ACHN (cell line): ENCODE data around the gene SC5D.

ENCODE experiments used
- DNase-seq: peaks from one replicate; pipeline ENCODE4 v3.0.0-alpha.2; 2015
- in situ Hi-C: cut with HindIII; loops from 2 replicates; pipeline ENCODE4 v1.10.0; 2017; ENCODE audit warnings: low sequenced_read_pairs, low pct_ligation_motif_present, low pct_unique_long_range_greater_than_20kb

The SC5D gene

DNA sequence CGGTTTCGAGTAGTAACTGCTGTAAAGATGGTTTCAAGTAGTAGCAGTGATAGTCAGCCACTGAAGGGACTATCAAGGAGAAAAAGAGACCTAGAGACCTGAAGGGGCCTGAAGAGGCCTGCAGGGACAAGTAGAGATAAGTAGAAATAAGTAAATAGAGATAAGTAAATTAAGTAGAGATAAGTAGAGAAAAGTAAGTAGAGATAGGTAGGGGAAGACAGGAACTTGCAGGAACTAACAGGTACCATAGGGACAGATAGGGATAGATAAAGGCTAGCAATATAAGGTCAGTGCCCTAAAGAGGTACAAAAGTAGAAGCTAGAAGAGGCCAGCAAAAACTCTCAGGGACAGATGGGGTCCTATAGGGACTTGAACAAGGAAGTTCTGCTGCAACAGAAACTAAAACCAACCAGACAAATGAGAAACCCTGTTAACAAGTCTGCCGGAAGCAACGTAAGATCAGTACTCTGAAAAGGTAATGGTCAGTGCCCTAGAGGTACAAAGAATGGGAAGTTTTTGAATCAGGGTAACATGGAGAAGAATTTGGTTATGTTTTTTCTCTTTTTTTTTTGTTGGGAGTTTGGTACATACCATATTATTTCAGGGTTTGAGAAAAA, 9.6 kb upstream of the SC5D start:
- in situ Hi-C loops = no loop called here
- no peak for DNase-seq

DNA sequence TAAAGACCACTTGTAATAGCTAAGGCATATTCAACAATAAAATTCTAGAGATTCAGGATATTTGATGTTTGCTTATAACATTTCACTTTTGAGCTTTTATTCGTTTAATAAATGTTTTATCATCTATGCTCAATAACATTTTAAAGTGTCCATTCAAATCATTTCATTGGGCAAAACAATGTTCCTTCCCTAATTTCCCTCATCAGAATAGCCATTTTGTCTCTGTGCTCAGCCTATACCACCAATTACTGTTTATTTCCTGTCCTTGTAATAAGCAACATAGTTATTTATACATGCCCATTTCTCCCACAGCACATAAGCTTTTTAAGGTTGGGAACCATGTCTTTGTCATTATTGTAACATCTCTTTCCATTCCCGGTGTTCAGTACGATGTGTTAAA, 1.3 kb upstream of the SC5D start:
- no peak for DNase-seq

GRCh38 chr11:121291896-121292494, 576 bp upstream of the SC5D start:
- DNase-seq = peak; percentile 8
- in situ Hi-C loops = no loop called here

More for the DNA sequence above, 1.3 kb upstream of the SC5D start:
- in situ Hi-C loops = no loop called here

DNA sequence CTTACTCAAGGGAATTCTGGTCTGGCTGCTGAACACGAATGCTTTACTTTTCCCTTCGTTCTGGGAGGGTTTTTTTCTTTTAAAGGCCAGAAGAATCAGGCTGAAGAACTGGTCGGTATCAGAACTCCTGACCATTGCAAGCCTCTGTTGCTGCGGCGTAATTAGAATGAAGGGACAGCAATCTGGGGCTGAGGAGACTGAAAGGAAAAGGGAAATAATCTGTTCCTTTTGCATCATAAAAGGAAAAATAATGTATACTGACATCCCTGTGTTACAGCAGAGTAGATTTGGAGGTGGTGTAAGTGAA, 670 bp downstream of the SC5D start:
- in situ Hi-C loops = no loop called here
- DNase-seq = no peak

DNA sequence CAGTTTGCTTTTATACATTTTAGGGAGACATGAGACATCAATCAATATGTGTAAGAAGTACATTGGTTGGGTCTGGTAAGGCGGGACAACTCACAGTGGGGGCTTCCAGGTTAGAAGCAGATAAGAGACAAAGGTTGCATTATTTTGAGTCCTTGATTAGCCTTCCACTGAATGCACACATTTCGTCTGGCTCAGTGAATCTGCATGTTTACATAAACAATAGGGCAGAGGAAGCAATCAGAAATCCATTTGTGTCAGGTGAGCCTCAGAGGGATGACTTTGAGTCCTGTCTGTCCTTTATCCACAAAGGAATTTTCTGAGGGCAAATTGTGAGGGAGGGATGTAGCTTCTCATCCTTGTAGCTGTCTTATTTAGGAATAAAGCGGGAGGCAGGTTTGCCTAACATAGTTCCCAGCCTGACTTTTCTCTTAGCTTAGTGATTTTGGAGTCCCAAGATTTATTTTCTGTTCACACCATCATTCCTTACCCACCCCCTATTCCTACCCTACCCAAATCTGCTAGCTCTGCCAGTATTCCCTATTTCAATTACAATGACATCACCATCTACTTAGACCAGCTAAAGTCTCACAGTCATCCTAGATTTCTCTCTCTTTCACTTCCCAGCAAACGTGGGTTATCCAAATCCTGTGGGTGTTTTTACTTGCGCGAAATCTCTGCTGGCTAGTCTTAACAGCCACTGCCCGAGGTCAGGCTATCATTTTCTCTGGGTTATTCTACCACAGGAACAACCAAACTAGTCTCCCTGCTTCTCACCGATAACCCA, 2.9 kb downstream of the SC5D start:
- in situ Hi-C loops = no loop called here
- no peak for DNase-seq

DNA sequence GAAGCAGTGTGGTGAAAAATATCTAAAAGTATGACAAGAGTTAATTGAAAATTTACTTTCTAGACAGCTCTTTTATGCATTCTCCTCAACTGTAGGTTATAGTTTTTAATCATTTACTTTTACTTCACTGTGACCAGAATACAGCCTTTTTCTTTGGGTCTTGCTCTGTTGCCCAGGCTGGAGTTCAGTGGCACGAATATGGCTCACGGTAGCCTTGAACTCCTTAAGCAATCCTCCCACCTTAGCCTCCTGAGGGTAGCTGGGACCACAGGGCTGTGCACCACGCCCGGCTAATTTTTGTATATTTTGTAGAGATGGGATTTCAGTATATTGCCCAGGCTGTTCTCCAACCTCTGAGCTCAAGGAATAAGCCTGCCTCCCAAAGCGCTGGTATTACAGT, 5.3 kb downstream of the SC5D start:
- DNase-seq = no peak
- in situ Hi-C loops = no loop called here

DNA sequence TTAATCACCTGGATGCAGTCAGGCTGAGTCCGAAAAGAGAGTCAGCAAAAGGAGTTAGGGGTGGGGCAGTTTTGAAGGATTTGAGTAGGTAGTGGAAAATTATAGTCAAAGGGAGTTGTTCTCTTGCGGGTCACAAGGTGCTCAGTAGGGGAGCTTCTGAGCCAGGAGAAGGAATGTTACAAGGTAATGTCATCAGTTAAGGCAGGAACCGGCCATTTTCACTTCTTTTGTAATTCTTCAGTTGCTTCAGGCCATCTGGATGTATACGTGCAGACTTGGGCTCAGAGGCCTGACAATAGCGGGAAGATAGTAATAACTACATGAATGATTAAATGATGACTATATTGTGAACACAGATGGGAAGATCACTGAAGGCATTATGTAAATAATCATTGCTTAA, 6.2 kb downstream of the SC5D start:
- in situ Hi-C loops = no loop called here
- DNase-seq = no peak

DNA sequence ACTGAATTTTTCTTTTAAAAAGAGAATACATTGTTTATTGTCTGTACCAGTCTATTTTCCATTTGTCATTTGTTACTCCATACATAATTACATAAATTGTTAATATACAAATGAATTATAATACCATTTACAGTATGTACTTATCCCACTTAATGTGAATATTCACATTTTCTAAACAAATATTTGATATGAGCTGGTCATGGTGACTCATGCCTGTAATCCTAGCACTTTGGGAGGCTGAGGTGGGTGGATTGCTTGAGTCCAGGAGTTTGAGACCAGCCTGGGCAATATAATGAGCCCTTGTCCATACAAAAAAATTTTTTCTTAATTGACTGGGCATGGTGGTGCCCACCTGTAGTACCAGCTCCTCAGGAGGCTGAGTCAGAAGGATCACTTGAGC, 6.8 kb downstream of the SC5D start:
- in situ Hi-C loops = no loop called here
- DNase-seq = no peak

DNA sequence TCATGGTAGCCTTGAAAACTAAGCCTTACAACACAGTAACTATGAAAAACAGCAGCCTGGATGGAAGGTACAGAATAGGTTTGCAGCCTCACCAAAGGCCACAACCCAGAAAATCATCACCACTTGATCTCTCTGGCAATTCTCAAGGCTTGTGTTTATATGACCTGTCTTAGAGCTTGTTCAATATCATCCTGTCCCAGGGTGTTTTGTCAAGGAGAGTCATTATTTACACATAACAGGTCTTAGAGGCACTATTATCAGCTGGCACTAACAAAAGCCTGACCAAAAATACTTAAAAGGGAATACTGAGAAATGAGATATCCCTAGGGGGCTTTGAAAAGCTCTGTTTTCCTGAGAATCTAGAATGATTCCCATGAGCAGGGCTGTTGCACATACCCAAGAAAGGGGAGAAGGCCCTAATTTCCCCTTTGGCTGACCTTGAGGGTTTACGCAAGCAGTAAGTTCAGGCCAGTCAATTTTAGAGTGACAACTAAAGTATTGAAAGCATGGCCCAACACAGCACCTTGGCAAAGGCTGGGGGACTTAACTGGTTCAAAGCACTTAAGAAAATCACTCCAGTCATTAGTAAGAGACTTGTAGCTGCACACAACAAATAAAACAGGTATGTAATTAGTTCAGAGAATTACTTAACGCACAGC, 7.9 kb downstream of the SC5D start:
- no peak for DNase-seq

GRCh38 chr11:121300972-121301699, 8.6 kb downstream of the SC5D start:
- in situ Hi-C loops = no loop called here
- DNase-seq = no peak

More for the DNA sequence above, 7.9 kb downstream of the SC5D start:
- in situ Hi-C loops = no loop called here

DNA sequence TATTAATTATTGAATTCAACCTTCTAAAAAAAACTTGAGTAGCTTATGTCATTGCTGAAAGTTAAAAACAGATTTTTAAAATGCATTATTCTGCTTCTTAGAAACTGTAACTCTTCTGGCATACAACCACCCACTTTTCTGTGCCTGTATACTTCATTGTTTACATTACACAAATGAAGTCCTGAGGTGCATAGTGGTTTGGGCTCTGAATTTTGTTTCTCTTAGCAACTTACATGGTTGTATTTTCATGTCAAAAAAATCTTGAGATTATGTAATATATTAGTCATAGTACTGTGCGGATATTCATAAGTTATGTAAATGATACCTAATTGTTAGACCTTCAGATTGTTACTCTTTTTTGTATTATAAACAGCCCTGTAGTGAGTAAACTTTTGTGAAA, 12.2 kb downstream of the SC5D start:
- in situ Hi-C loops = no loop called here

GRCh38 chr11:121308816-121309215, 16.2 kb downstream of the SC5D start:
- DNase-seq = no peak
- in situ Hi-C loops = no loop called here

More for the DNA sequence above, 12.2 kb downstream of the SC5D start:
- no peak for DNase-seq

- in situ Hi-C loops = no loop called here
- no peak for DNase-seq
Observed at GRCh38 chr11:121309688-121310087, 17.1 kb downstream of the SC5D start.

GRCh38 chr11:121310908-121311307, 18.3 kb downstream of the SC5D start:
- DNase-seq = no peak
- in situ Hi-C loops = no loop called here

DNA sequence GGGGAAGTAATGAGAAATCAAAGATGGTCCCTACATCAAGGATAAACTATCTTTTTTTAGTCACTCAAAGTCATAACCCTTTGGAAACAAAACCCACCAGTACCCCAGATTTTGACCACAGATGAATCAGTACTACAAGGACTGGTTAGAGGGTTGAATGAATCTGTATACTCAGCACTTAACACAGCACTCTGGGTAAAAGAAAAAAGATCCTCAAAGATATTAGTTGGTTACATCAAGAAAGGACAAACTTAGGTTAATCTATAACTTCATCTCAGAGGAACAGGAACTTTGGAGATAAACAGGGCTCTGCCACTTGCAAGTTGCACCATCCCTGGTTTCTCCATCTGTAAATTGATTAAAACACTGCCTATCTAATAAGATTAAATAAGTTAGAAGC, 18.8 kb downstream of the SC5D start:
- in situ Hi-C loops = no loop called here
- peak; percentile 24 for DNase-seq

DNA sequence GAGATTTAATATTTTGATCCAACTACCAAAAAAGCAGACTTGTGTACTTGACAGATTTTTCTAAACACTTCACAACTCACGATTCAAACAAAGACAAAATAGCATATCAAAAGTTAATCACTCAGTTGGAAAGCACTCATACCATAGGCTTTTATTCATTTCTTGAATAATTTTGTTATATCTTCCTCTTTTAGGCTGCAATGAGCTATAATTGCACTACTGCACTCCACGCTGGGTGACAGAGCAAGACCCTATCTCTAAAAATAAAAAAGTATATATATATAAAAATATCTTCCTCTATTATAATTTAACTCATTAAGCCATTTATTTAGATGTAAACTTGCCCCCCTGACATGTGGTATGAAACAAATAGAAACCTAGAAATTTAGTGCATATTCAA, 19.9 kb downstream of the SC5D start:
- in situ Hi-C loops = no loop called here
- no peak for DNase-seq

- in situ Hi-C loops = no loop called here
- DNase-seq = peak; percentile 25
Observed at GRCh38 chr11:121318848-121319834, 26.6 kb downstream of the SC5D start.
